HFFc6 (cell line): Measurements from ENCODE around the gene NDUFV1. TPM values are rescaled to one million over a fixed set of nuclear protein-coding genes. Genes with fewer than 3 reads are reported as not detected.
A peak's percentile ranks its signal among the peaks of the same experiment; 100 is the strongest.
"Not testable (repeated sequence)": the region's sequence is repeated elsewhere in the genome, so short reads cannot be mapped to it uniquely, and the experiment has no call there.

Experiments
- DNase-seq: peaks from one replicate; pipeline ENCODE4 v3.0.0-alpha.2; 2018
- H3K27ac Mint-ChIP-seq: 2 replicates; pipeline ENCODE4 v1.8.0; 2020; ENCODE audit warnings: mild to moderate bottlenecking, mixed read lengths
- H3K27me3 Mint-ChIP-seq: 2 replicates; pipeline ENCODE4 v1.8.0; 2021; ENCODE audit warnings: mild to moderate bottlenecking, moderate library complexity, mixed read lengths; ENCODE audit not compliant: insufficient read depth
- H3K36me3 Mint-ChIP-seq: 2 replicates; pipeline ENCODE4 v1.8.0; 2021; ENCODE audit warnings: low read depth, mixed read lengths
- H3K4me1 Mint-ChIP-seq: 2 replicates; pipeline ENCODE4 v1.8.0; 2020; ENCODE audit warnings: low read depth, mixed read lengths
- H3K4me3 Mint-ChIP-seq: 2 replicates; pipeline ENCODE4 v1.8.0; 2020; ENCODE audit warnings: mild to moderate bottlenecking, moderate library complexity, mixed read lengths
- H3K9me3 Mint-ChIP-seq: 2 replicates; pipeline ENCODE4 v1.8.0; 2020; ENCODE audit warnings: mild to moderate bottlenecking, mixed read lengths
- CTCF ChIP-seq: fragments of 200-600 bp; sonication (generic); IDR thresholded peaks from 2 replicates; pipeline ENCODE4 v1.5.0; 2021; ENCODE audit warnings: antibody characterized with exemption, mild to moderate bottlenecking
- total RNA-seq, 6 experiments: library from RNA; stranded (reverse); fragmentation: NEBNext Ultra II Directional; extraction: Animal tissue kit (Norgen Biotek cat#: 25700); gene quantifications; 2 replicates in 1 of 6; 3 replicates in 5 of 6; pipeline ENCODE4 v1.2.3, GENCODE V29; 2021

Gene NDUFV1
- total RNA-seq, 6 experiments from 2014 or later, result 130 to 150 (median 135) TPM

GRCh38 chr11:67614730-67615714 lies 8.3 kb downstream of the NDUFV1 start:
- Mint-ChIP-seq H3K27me3 (peaks cover 17% of the 10 kb centered on the region), H3K36me3 (peaks cover 2% of the 10 kb centered on the region; the same call in 1 of the 2 replicates), H3K4me3 (no peak overlapping the region), H3K27ac (no peak overlapping the region; the same call in 1 of the 2 replicates), H3K9me3 (no peaks in the 10 kb centered on the region; the same call in 1 of the 2 replicates), H3K4me1 (no peaks in the 10 kb centered on the region)
- no peak for DNase-seq
- peak; percentile 76 for TF ChIP-seq CTCF

GRCh38 chr11:67615728-67616430 lies 9.1 kb downstream of the NDUFV1 start:
- H3K4me3 Mint-ChIP-seq, result no peak overlapping the region
- H3K27ac Mint-ChIP-seq, result no peak overlapping the region
- peaks cover 4% of the 10 kb centered on the region; the same call in 1 of the 2 replicates for H3K36me3 Mint-ChIP-seq
- H3K9me3 Mint-ChIP-seq, result no peaks in the 10 kb centered on the region; the same call in 1 of the 2 replicates
- peak; percentile 38; the same call in 1 of the 2 replicates for TF ChIP-seq CTCF
- DNase-seq, result no peak
- H3K4me1 Mint-ChIP-seq, result no peaks in the 10 kb centered on the region
- H3K27me3 Mint-ChIP-seq, result peaks cover 22% of the 10 kb centered on the region

- no peak for DNase-seq
- H3K27ac Mint-ChIP-seq, result no peak overlapping the region
- TF ChIP-seq CTCF, result no peak
- H3K27me3 Mint-ChIP-seq, result peaks cover 26% of the 10 kb centered on the region
- no peaks in the 10 kb centered on the region for H3K4me1 Mint-ChIP-seq
- H3K4me3 Mint-ChIP-seq, result no peak overlapping the region
- H3K36me3 Mint-ChIP-seq, result peaks cover 4% of the 10 kb centered on the region; the same call in 1 of the 2 replicates
- no peaks in the 10 kb centered on the region; the same call in 1 of the 2 replicates for H3K9me3 Mint-ChIP-seq
These were observed 9.9 kb downstream of the NDUFV1 start for GRCh38 chr11:67616431-67617242.

- no peak for TF ChIP-seq CTCF
- Mint-ChIP-seq H3K9me3 (no peaks in the 10 kb centered on the region; the same call in 1 of the 2 replicates), H3K27me3 (peaks cover 29% of the 10 kb centered on the region), H3K36me3 (peaks cover 4% of the 10 kb centered on the region; the same call in 1 of the 2 replicates), H3K4me1 (no peaks in the 10 kb centered on the region), H3K4me3 (no peak overlapping the region), H3K27ac (no peak overlapping the region)
- no peak for DNase-seq
These were observed 10.7 kb downstream of the NDUFV1 start for GRCh38 chr11:67617243-67617953.

DNA sequence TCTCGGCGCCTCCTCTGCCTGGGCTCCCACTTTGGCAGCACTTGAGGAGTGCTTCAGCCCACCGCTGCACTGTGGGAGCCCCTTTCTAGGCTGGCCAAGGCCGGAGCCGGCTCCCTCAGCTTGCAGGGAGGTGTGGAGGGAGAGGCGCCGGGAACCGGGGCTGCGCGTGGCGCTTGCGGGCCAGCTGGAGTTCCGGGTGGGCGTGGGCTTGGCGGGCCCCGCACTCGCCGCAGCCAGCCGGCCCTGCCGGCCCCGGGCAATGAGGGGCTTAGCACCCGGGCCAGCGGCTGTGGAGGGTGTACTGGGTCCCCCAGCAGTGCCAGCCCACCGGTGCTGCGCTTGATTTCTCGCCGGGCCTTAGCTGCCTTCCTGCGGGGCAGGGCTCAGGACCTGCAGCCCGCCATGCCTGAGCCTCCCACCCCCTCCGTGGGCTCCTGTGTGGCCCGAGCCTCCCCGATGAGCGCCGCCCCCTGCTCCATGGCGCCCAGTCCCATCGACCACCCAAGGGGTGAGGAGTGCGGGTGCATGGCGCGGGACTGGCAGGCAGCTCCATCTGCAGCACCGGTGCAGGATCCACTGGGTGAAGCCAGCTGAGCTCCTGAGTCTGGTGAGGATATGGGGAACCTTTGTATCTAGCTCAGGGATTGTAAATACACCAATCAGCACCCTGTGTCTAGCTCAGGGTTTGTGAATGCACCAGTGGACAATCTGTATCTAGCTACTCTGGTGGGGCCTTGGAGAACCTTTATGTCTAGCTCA lies 12.3 kb downstream of the NDUFV1 start:
- not testable (repeated sequence) for H3K4me3 Mint-ChIP-seq, H3K4me1 Mint-ChIP-seq, H3K27ac Mint-ChIP-seq, H3K36me3 Mint-ChIP-seq, H3K9me3 Mint-ChIP-seq, DNase-seq
- H3K27me3 Mint-ChIP-seq, result peaks cover 36% of the 10 kb centered on the region

- H3K4me3 Mint-ChIP-seq, H3K27ac Mint-ChIP-seq, DNase-seq: not testable (repeated sequence)
These were observed 13.2 kb downstream of the NDUFV1 start for GRCh38 chr11:67619683-67620618.

GRCh38 chr11:67620621-67621020 lies 13.9 kb downstream of the NDUFV1 start:
- H3K4me1 Mint-ChIP-seq, H3K9me3 Mint-ChIP-seq, H3K27ac Mint-ChIP-seq, H3K4me3 Mint-ChIP-seq, H3K36me3 Mint-ChIP-seq, DNase-seq: not testable (repeated sequence)
- peaks cover 36% of the 10 kb centered on the region for H3K27me3 Mint-ChIP-seq

More at GRCh38 chr11:67619683-67620618, 13.2 kb downstream of the NDUFV1 start:
- H3K4me1 Mint-ChIP-seq, H3K9me3 Mint-ChIP-seq, H3K36me3 Mint-ChIP-seq: not testable (repeated sequence)
- peaks cover 36% of the 10 kb centered on the region for H3K27me3 Mint-ChIP-seq
